Vagina (tissue), 2 donors: ENCODE measurements around the gene CCNJ. TPM values are rescaled to one million over a fixed set of nuclear protein-coding genes. Genes with fewer than 3 reads are reported as not detected.
"Not testable (repeated sequence)": the region's sequence is repeated elsewhere in the genome, so short reads cannot be mapped to it uniquely, and the experiment has no call there.

Experiments used
- DNase-seq, 2 donors: peaks; one replicate each; pipeline ENCODE4 v3.0.0-alpha.2; 2017; ENCODE audit errors: extremely low spot score in 2 of 2
- H3K27ac ChIP-seq: fragments of 200-600 bp; sonication (generic); one replicate; pipeline ENCODE4 v1.5.1; 2019
- H3K27me3 ChIP-seq: fragments of 200-600 bp; sonication (generic); one replicate; pipeline ENCODE4 v1.5.1; 2019
- H3K36me3 ChIP-seq, 2 donors: fragments of 200-600 bp; sonication (generic); one replicate each; pipeline ENCODE4 v1.5.1; 2017 to 2019
- H3K4me1 ChIP-seq: fragments of 200-600 bp; sonication (generic); one replicate; pipeline ENCODE4 v1.5.1; 2019
- H3K4me3 ChIP-seq, 2 donors: fragments of 200-600 bp; sonication (generic); 1 replicate in 1 of 2; 2 replicates in 1 of 2; pipeline ENCODE4 v1.5.1; 2016 to 2019
- H3K9me3 ChIP-seq: fragments of 200-600 bp; sonication (generic); one replicate; pipeline ENCODE4 v1.5.1; 2019
- CTCF ChIP-seq, 3 experiments: fragments of 450-650 bp in 2 of 3; fragments of 200-600 bp in 1 of 3; sonication (generic) in 1 of 3; IDR thresholded peaks; one replicate each; pipeline ENCODE4 v1.5.1; 2017 to 2019; ENCODE audit warnings: antibody characterized with exemption in 3 of 3, mild to moderate bottlenecking in 2 of 3, moderate library complexity in 2 of 3
- POLR2A ChIP-seq, 2 donors: fragments of 450-650 bp; IDR thresholded peaks; one replicate each; pipeline ENCODE4 v1.6.1; 2017; ENCODE audit warnings: antibody characterized with exemption in 2 of 2, mild to moderate bottlenecking in 2 of 2, moderate library complexity in 2 of 2
- POLR2AphosphoS5 ChIP-seq, 2 donors: sonication (generic); formaldehyde crosslinking; IDR thresholded peaks; one replicate each; pipeline ENCODE4 v1.9.0; 2017; ENCODE audit warnings: antibody characterized with exemption in 2 of 2, mild to moderate bottlenecking in 2 of 2, low read depth in 1 of 2; ENCODE audit not compliant: insufficient read depth in 1 of 2
- intact Hi-C: fragments of 100-400 bp; cut with DNase I; formaldehyde crosslinking; loops from one replicate; pipeline ENCODE4 v1.15.1; 2023
- total RNA-seq: library from RNA; depleted of rRNA; stranded (reverse); fragments of >200 nt; gene quantifications from one replicate; pipeline ENCODE4 v1.2.3, GENCODE V29; 2016

Gene CCNJ
- 6.9 TPM for total RNA-seq

- intact Hi-C loops, result loop anchor here (1.0 kb wide), 1 partner anchor 44 kb away; no protein-coding TSS in a partner anchor
- TF ChIP-seq POLR2AphosphoS5 (IDR thresholded peaks at IDR 0.05; ENCODE audit: insufficient read depth in 1 of 2, low read depth in 1 of 2) (peak in 1 of 2 donors; percentile 8), CTCF (IDR thresholded peaks at IDR 0.05) (no peak), POLR2A (IDR thresholded peaks at IDR 0.05) (peak in 1 of 2 donors; percentile 55)
- peak within 1 kb of the TSS; percentile 78 to 81 for H3K4me3 ChIP-seq
- DNase-seq, result no peak
- peaks cover 20% of the 10 kb centered on the region for H3K4me1 ChIP-seq
- no peaks in the 10 kb centered on the region for H3K36me3 ChIP-seq
- no peaks in the 10 kb centered on the region for H3K9me3 ChIP-seq
- peak within 1 kb of the TSS; percentile 88 for H3K27ac ChIP-seq
- H3K27me3 ChIP-seq, result no peaks in the 10 kb centered on the region
Observed at GRCh38 chr10:96043033-96043892, at the start of gene CCNJ. CCNJ (plus strand) TSS chr10:96043583; CDS start chr10:96044394, 811 bp downstream.

- H3K4me1 ChIP-seq, H3K27me3 ChIP-seq, H3K4me3 ChIP-seq, intact Hi-C loops, H3K9me3 ChIP-seq, DNase-seq, H3K27ac ChIP-seq, H3K36me3 ChIP-seq: not testable (repeated sequence)
Observed at GRCh38 chr10:95994376-95994775, 49.0 kb upstream of the CCNJ start.

- no peak for TF ChIP-seq POLR2A (IDR thresholded peaks at IDR 0.05)
- TF ChIP-seq POLR2AphosphoS5 (IDR thresholded peaks at IDR 0.05; ENCODE audit: insufficient read depth in 1 of 2, low read depth in 1 of 2), result no peak
- TF ChIP-seq CTCF (IDR thresholded peaks at IDR 0.05), result no peak
- no peaks in the 10 kb centered on the region for H3K4me1 ChIP-seq
- no peaks in the 10 kb centered on the region for H3K27me3 ChIP-seq
- no peak overlapping the region for H3K27ac ChIP-seq
- no peak overlapping the region for H3K4me3 ChIP-seq
- H3K9me3 ChIP-seq, result no peaks in the 10 kb centered on the region
- intact Hi-C loops, result no loop called here
- H3K36me3 ChIP-seq, result no peaks in the 10 kb centered on the region
- no peak for DNase-seq
Observed at GRCh38 chr10:95998255-95998784, 45.1 kb upstream of the CCNJ start.

- DNase-seq, result no peak
- H3K4me1 ChIP-seq, result peaks cover 4% of the 10 kb centered on the region
- H3K4me3 ChIP-seq, result no peak overlapping the region
- no peaks in the 10 kb centered on the region for H3K9me3 ChIP-seq
- TF ChIP-seq CTCF (IDR thresholded peaks at IDR 0.05), result no peak
- TF ChIP-seq POLR2AphosphoS5 (IDR thresholded peaks at IDR 0.05; ENCODE audit: insufficient read depth in 1 of 2, low read depth in 1 of 2), result no peak
- TF ChIP-seq POLR2A (IDR thresholded peaks at IDR 0.05), result no peak
- no peaks in the 10 kb centered on the region for H3K27me3 ChIP-seq
- H3K27ac ChIP-seq, result no peak overlapping the region
- intact Hi-C loops, result loop anchor here (10.0 kb wide), 1 partner anchor 281 kb away; no protein-coding TSS in a partner anchor
- no peaks in the 10 kb centered on the region for H3K36me3 ChIP-seq
Observed at GRCh38 chr10:96013956-96014355, 29.4 kb upstream of the CCNJ start.

- H3K36me3 ChIP-seq, result no peaks in the 10 kb centered on the region
- TF ChIP-seq CTCF (IDR thresholded peaks at IDR 0.05) (no peak), POLR2AphosphoS5 (IDR thresholded peaks at IDR 0.05; ENCODE audit: insufficient read depth in 1 of 2, low read depth in 1 of 2) (no peak), POLR2A (IDR thresholded peaks at IDR 0.05) (no peak)
- no peaks in the 10 kb centered on the region for H3K9me3 ChIP-seq
- intact Hi-C loops, result loop anchor here (10.0 kb wide), 1 partner anchor 280 kb away; no protein-coding TSS in a partner anchor
- no peak overlapping the region for H3K27ac ChIP-seq
- no peaks in the 10 kb centered on the region for H3K27me3 ChIP-seq
- no peak for DNase-seq
- peaks cover 4% of the 10 kb centered on the region for H3K4me1 ChIP-seq
- no peak overlapping the region for H3K4me3 ChIP-seq
Observed at GRCh38 chr10:96014473-96015102, 28.8 kb upstream of the CCNJ start.
